Measurements from ENCODE around the gene KCNQ2.

KCNQ2 gene

DNA sequence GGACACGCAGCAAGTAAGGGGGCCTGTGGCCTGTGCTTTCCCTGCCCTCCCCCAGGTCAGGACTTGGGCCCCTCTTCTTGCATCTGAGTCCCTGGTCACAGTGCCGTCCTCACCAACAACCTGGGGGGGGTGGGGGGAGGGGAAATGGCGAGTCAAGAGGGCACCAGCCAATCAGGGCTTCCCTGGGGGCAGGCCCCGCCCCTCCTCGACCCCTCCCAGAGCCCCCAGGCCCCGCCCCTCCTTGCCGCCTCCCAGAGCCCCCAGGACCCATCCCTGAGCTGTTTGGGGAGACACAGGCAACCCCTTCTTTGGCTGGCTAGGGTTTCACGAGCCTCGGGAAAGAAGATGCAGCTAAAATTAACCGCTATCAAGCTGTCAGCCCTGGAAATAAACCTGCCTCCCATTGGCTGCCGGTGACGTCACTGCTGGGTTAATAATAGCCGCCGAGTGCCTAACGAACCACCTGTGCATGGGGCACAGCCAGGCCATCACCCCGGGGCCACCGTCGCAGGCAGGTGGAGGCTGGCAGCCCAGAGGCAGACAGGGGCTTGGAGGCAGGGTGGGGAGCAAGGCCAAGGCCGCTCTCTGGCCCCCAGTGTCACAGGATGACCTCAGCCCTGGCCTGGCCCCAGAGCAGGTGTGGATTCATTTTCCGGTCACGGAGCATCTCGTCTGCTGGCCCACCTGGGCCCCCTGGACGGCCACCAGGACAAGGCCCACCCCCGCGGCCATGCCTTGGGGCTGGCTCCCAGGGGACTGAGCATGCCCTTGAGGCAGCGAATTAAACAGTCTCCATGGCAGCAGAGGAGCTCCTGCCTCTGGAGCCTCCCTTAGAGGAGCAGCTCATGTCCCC, 29.6 kb upstream of the KCNQ2 start:
- DNase-seq (ENCODE audit: low read depth), result no peak

- no peak for DNase-seq (ENCODE audit: low read depth)
These were observed 28.7 kb upstream of the KCNQ2 start for GRCh38 chr20:63500902-63501817.

- DNase-seq (ENCODE audit: low read depth), result no peak
These were observed 27.9 kb upstream of the KCNQ2 start for GRCh38 chr20:63500151-63500901.

DNA sequence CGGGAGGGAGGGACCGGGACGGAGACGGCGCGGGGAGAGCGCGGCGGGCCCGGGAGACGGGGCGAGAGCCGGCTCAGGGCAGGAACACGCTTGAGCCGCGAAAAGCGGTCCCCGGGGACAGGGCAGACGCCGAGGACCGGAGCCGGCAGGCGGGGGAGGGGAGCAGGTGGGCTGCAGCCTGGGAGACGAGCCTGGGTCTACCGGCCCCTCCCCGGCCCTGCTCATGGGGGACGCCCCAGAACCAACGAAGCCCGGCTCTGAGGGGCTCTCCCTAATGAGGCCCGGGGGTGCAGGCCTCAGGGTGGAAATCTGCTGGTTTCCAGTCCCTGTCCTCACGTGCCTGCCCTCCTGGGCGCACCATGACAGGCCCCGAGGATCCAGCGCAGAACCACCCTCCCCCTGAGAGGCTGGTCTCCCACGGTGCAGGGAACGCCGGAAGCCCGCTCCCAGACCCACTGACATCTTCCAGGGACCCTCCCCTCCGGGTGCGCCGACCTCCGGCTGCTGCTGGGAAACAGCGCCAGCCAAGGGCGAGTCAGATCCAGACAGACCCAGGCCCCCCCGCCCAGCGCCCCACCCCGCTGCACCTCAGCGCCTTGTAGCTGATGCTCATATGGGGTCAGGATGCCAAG, 27.0 kb upstream of the KCNQ2 start:
- no peak for DNase-seq (ENCODE audit: low read depth)

DNA sequence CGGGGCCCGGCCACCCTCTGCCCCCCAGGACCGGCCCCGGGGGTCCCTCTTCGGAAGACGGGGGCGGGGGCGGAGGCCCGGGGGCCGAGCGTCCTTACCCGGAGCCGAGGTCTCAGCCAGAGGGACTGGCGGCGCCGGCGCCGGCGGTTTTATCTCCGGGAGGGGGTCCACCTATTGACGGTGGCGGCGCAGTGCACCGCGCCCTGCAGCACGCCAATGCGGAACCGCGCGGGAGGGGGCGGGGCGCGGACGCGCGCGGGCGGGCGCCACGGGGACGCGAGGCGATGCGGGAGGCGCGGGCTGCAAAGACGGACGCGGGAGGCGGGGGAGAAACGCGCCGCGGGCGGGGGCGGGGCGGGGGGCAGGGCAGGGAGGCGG, 26.5 kb upstream of the KCNQ2 start, which contains the start of gene EEF1A2:
TSS of gene EEF1A2 (minus strand) at position 124 of the 378 bp plus-strand sequence. CDS start 1,320 bp downstream, outside the sequence.
- DNase-seq (ENCODE audit: low read depth), result peak; percentile 41

- DNase-seq (ENCODE audit: low read depth), result no peak
These were observed 25.8 kb upstream of the KCNQ2 start for GRCh38 chr20:63497946-63498935.

- DNase-seq (ENCODE audit: low read depth), result no peak
These were observed 24.9 kb upstream of the KCNQ2 start for GRCh38 chr20:63497138-63497945.

- no peak for DNase-seq (ENCODE audit: low read depth)
These were observed 24.2 kb upstream of the KCNQ2 start for GRCh38 chr20:63496596-63497120.

GRCh38 chr20:63495741-63496595, 23.5 kb upstream of the KCNQ2 start:
- DNase-seq (ENCODE audit: low read depth), result peak; percentile 66

DNA sequence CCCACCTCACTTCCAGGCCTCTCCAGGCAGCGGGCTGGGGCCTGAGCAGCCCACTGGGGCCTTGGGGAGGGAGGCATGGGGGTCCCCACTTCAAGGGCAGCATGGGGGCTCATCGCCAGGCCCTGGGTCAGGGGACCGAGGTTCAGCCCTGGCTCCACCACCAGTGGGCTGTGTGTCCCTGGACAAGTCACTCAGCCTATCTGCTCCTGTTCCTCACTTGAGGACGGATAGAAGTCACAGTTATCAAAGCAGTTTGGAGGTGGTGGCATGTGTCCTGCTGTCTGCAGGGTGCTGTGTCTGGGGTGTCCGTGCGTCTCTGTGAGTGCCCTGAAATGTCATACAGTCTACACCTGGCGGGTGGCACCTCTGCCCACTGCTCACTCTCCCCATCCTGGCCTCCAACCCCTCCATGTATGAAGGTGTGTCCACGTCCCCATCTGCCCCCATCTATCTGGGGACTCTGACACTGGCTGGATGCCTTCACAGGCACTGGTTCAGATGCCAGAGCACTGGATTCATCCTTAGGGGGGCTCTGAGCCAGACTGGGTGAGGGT, 22.8 kb upstream of the KCNQ2 start:
- DNase-seq (ENCODE audit: low read depth), result no peak

DNA sequence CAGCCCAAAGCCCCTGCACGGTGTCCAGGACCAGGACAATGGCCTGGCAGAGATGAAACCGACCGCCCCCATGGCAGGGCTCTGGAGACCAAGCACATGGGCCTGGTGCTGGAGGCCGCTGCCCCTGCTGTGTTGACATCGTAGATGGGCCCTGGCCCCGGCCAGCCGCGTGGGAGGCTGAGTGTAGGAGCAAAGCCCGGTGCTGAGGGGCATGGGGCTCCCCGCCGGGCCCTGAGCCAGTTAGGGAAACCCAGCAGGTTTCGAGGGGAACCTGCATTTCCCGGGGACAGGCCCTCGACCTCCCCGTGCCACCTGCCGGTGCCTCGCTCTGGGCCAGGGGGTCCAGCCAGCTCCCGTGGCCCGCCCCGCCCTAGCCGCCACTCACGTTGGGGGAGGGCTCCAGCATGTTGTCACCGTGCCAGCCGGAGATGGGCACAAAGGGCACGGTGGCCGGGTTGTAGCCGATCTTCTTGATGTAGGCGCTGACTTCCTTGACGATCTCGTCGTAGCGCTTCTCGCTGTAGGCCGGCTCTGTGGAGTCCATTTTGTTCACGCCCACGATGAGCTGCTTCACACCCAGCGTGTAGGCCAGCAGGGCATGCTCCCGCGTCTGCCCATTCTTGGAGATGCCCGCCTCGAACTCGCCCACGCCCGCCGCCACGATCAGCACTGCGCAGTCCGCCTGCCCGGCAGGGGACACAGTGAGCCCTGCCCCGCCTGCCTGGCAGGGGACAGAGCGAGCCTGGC, 22.1 kb upstream of the KCNQ2 start:
- no peak for DNase-seq (ENCODE audit: low read depth)

DNA sequence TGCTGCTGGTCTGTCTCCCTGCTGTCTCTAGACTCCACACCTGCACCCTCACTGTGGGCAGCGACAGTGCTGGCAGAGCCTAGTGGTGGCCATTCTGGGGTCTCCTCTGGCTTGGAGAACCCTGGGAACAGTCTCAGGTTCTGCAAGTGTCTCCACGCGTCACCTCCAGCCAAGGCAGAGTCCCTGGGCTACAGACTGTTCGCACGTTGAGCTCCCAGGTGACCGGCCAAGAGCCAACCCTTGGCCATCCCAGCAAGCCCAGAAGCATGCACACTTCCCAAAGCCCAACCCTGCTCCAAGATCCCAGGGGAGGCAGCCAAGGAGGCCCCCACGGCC, 21.6 kb upstream of the KCNQ2 start:
- no peak for DNase-seq (ENCODE audit: low read depth)

GRCh38 chr20:63493563-63494020, 21.1 kb upstream of the KCNQ2 start:
- DNase-seq (ENCODE audit: low read depth), result no peak

DNA sequence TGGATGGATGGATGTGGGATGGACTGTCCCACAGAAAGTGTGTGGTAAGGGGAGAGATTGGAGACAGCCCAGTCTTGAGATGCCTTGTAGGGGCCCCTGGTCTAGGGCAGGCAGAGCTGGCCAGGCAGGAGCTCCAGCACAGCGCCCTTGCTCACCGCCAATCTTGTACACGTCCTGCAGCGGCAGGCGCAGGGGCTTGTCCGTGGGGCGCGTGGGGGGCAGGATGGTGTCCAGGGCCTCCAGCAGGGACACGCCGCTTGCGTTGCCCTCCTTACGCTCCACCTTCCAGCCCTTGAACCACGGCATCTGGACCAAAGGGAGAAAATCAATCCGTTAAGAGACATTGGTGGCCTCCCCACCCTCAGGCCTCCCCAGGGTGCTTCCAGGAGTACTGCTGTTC, 20.5 kb upstream of the KCNQ2 start:
- no peak for DNase-seq (ENCODE audit: low read depth)

DNA sequence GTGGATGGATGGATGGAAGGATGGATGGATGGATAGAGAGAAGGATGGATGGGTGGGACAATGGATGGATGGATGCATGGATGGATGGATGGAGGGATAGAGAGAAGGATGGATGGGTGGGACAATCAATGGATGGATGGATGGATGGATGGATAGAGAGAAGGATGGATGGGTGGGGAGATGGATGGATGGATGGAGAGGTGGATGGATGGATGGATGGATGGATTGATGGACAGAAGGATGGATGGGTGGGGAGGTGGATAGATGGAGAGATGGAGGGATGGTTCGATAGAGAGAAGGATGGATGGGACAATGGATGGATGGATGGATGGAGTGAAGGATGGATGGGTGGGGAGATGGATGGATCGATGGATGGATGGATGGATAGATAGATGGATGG, 20.1 kb upstream of the KCNQ2 start:
- DNase-seq (ENCODE audit: low read depth), result no peak

DNA sequence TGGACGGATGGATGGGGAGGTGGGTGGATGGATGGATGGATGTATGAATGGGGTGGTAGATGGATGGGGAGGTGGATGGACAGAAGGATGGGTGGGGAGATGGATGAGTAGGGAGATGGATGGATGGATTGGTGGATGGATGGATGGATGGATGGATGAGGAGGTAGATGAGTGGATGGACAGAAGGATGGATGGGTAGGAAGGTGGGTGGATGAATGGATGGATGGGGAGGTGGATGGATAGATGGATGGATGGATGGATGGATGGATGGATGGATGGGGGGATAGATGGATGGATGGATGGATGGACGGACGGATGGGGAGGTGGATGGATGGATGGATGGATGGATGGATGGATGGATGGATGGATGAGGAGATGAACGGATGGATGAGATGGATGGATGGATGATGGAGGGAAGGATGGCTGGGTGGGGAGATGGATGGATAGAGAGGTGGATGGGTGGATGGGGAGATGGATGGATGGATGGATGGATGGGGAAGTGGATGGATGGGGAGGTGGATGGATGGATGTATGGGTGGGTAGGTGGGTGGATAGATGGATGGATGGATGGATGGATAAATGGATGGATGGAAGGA, 19.3 kb upstream of the KCNQ2 start:
- no peak for DNase-seq (ENCODE audit: low read depth)

DNA sequence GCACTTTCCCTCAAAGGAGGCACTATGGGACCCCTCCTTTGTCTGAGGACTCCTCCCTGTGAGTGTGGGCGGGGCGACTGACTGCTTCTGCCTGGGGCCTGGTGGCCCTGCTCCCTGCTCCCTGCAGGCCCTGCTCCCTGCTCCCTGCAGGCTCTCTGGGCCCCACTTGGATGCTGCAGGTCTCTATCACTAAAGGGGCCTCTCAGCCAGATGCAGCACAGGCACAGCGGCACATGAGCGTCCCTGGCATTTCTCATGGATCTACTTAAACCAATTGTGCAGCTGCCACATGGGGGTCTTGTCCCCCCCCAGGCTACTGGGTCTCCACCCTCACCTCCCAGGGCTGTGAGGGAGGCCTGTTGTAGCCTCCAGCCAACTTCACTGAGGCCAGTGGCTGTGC, 18.6 kb upstream of the KCNQ2 start:
- DNase-seq (ENCODE audit: low read depth), result no peak
